Fibroblast of pulmonary artery (primary cell): Measurements from ENCODE around the gene SLC37A2.

Experiments
- DNase-seq: peaks from one replicate; pipeline ENCODE4 v3.0.0-alpha.2; 2010; ENCODE audit warnings: low read depth
- H3K4me3 ChIP-seq: replicated peaks from 2 replicates; pipeline ENCODE4 v1.5.1; 2011; ENCODE audit warnings: low read depth, mild to moderate bottlenecking, control low read depth, low read length, moderate library complexity
- CTCF ChIP-seq: IDR thresholded peaks from 2 replicates; pipeline ENCODE4 v1.5.1; 2011; ENCODE audit warnings: mild to moderate bottlenecking, control low read depth, low read length, inconsistent platforms; ENCODE audit errors: missing control alignments

Gene SLC37A2

GRCh38 chr11:125061281-125061680, 1.8 kb upstream of the SLC37A2 start:
- DNase-seq = no peak
- H3K4me3 ChIP-seq = no peak overlapping the region
- no peak for TF ChIP-seq CTCF

DNA sequence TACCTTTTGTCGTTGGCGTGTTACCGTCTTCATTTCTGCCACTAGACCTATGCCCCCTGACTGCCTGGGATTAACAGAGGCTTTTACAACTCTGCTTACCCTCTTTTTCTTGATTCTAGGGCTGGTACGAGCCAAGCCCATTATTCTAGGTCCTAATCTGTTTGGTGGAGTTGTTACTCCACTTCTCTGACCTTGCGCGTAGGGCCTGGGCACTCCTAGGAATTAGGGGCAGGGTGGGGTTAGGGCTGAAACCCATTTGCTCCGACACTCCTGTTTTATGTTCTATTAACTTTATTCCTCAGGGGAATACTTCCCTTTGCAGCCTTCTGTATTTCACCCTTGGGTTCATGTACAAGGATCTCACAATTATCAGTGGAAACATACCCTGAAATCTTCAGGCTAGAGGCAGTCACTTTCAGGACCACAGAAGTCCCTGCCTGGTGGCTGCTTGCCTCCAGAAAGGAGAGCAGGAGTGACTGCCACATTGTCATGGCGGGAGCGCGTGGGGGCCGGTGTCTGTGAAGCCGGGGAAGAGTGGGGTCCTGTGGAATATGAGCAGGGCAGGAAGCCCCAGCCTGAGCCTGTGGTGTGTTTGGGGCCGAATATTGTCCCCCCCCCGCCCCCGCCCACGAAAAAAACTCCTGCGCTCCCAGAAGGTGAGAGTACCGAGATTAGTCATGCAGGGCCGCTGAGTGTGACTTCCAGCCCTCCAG, 731 bp upstream of the SLC37A2 start:
- peak overlapping the region; percentile 70 for H3K4me3 ChIP-seq
- no peak for TF ChIP-seq CTCF
- DNase-seq = no peak

GRCh38 chr11:125063429-125064043, 431 bp downstream of the SLC37A2 start:
- H3K4me3 ChIP-seq = peak overlapping the region; percentile 70
- TF ChIP-seq CTCF = no peak
- no peak for DNase-seq

DNA sequence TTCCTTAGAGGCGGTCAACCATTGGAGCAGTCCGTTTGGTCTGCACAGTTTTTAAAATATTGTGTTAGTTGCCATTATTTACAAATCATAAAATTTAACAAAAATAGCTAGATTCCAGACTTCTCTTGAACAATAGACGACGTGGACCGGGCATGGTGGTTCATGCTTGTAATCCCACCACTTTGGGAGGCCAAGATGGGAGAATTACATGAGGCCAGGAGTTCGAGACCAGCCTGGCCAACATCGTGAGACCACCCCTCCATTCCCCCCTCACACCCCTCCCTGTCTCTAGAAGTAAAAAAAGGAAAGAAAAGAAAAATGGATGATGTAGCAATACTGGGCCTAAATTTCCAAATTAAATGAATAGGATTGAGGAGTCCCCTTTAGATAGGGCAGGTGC, 965 bp downstream of the SLC37A2 start:
- TF ChIP-seq CTCF = no peak
- no peak overlapping the region for H3K4me3 ChIP-seq
- no peak for DNase-seq

DNA sequence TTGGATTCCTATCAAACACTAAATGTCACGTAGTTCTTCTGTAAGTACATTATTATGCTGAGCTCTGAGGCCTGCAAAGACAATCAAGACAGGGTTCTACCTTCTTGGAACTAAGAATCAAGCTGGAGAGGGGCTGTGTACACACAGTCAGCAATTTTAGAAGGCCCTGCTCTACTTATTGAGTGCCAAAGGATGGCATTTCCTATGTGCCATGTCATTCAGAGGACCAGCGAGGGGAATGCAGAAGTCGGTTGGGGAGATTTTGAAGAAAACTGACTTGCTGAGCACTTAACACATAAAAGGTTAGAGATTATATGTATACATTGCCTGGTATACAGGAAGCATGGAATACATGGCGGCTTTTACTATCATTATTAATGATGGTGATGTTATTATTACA, 5.3 kb downstream of the SLC37A2 start:
- no peak for DNase-seq
- no peak for TF ChIP-seq CTCF
- no peak overlapping the region for H3K4me3 ChIP-seq

DNA sequence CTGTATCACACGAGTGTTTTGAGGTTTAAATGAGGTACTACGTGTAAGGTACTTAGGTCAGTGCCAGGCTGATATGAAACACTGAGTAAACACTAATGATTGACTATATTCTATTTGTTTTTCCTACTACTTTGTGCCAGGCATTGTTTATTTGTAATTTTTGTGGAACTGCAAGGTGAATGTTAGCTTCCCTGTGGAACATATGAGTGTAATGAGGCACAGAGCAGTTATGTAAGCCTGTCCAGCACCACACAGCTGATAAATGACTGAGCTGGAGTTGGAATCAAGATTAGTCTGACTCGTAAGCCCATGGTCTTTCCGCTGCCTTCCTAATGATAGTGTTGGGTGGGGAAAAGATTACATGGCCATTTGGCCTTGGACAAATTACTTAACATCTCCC, 5.9 kb downstream of the SLC37A2 start:
- TF ChIP-seq CTCF = no peak
- no peak for DNase-seq
- H3K4me3 ChIP-seq = no peak overlapping the region

- no peak overlapping the region for H3K4me3 ChIP-seq
- peak; percentile 25 for DNase-seq
- no peak for TF ChIP-seq CTCF
These were observed 6.7 kb downstream of the SLC37A2 start for GRCh38 chr11:125069796-125070195.
